ENCODE data around the gene STOML1. TPM values are rescaled to one million over a fixed set of nuclear protein-coding genes. Genes with fewer than 3 reads are reported as not detected.

STOML1 gene
- total and polyA plus RNA-seq, 2 experiments from 2014 or later: 2.3 to 2.4 TPM

DNA sequence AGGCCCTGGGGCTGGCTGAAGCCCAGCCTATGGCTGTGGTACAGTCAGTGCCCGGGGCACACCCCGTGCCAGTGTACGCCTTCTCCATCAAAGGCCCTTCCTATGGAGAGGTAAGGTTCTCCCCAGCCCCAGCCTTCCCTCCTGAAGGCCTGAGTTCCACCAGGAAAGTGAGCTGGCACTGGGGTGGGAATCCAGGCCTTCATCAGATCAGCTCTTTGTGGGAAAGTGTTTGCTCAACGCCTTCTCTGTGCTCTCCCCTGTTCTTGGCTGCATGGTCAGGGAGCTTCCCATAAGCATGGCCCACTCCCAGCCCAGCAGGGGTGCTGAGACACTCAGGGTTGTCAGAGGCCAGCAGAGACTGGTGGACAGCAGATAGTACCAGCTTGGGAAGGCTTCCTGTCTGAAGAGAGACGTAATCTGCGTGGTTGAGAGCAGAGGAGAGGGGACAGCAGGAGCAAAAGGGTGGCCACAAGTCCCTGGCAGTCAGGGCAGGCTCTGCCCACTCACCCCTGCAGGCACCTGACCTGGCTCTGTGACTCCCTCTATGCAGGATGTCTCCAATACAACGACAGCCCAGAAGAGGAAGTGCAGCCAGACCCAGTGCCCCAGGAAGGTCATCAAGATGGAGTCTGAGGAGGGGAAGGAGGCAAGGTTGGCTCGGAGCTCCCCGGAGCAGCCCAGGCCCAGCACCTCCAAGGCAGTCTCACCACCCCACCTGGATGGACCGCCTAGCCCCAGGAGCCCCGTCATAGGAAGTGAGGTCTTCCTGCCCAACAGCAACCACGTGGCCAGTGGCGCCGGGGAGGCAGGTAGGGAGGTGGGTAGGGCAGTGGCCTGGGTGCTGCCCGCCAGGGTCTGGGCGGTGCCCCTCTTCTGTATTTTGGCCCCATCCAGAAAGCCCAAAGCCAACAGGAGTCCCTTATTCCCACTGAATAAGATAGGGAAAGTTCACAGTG, 40.8 kb upstream of the STOML1 start:
- ATAC-seq (no peak), DNase-seq (ENCODE audit: low spot score) (no peak)
- H4K20me1 ChIP-seq (replicated peaks; ENCODE audit: insufficient read depth): no peaks in the 10 kb centered on the region; the same call in 1 of the 2 replicates
- no peaks in the 10 kb centered on the region; the same call in 2 of the 3 replicates for H3K9me3 Mint-ChIP-seq
- peaks cover 6% of the 10 kb centered on the region for H3K4me1 ChIP-seq (ENCODE audit: insufficient read depth)
- H3K4me3 Mint-ChIP-seq: no peak overlapping the region
- H3K9me2 ChIP-seq (ENCODE audit: insufficient read depth): no peaks in the 10 kb centered on the region
- H3K36me3 ChIP-seq (ENCODE audit: insufficient read depth): no peaks in the 10 kb centered on the region
- peaks cover 18% of the 10 kb centered on the region for H3K4me1 Mint-ChIP-seq
- H3K36me3 Mint-ChIP-seq (ENCODE audit: low read depth): peaks cover 6% of the 10 kb centered on the region; the same call in 2 of the 3 replicates
- no peak overlapping the region for H3K4me2 ChIP-seq
- no peak overlapping the region for H2AFZ ChIP-seq
- H3K27me3 ChIP-seq (ENCODE audit: insufficient read depth): no peaks in the 10 kb centered on the region
- no peaks in the 10 kb centered on the region for H3K79me2 ChIP-seq (replicated peaks; ENCODE audit: insufficient read depth)
- no peak overlapping the region for H3K27ac Mint-ChIP-seq
- H3F3A ChIP-seq (replicated peaks; ENCODE audit: low read depth): no peaks in the 10 kb centered on the region
- peaks cover 22% of the 10 kb centered on the region for H3K27me3 Mint-ChIP-seq (ENCODE audit: insufficient read depth, low read depth, poor library complexity)
- H3K27ac ChIP-seq (ENCODE audit: low read depth): no peak overlapping the region
- no peak overlapping the region for H3K4me3 ChIP-seq
- TF ChIP-seq, protein P1, sequence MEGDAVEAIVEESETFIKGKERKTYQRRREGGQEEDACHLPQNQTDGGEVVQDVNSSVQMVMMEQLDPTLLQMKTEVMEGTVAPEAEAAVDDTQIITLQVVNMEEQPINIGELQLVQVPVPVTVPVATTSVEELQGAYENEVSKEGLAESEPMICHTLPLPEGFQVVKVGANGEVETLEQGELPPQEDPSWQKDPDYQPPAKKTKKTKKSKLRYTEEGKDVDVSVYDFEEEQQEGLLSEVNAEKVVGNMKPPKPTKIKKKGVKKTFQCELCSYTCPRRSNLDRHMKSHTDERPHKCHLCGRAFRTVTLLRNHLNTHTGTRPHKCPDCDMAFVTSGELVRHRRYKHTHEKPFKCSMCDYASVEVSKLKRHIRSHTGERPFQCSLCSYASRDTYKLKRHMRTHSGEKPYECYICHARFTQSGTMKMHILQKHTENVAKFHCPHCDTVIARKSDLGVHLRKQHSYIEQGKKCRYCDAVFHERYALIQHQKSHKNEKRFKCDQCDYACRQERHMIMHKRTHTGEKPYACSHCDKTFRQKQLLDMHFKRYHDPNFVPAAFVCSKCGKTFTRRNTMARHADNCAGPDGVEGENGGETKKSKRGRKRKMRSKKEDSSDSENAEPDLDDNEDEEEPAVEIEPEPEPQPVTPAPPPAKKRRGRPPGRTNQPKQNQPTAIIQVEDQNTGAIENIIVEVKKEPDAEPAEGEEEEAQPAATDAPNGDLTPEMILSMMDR (conservative IDR thresholded peaks at IDR 0.05; ENCODE audit: low read depth in 2 of 2): no peak
- no peak for TF ChIP-seq POLR2AphosphoS5 (IDR thresholded peaks at IDR 0.05; ENCODE audit: low read depth)
- TF ChIP-seq EZH2 (IDR thresholded peaks at IDR 0.05; ENCODE audit: low read depth, unreplicated experiment): no peak
- TF ChIP-seq JUNB (IDR thresholded peaks at IDR 0.05; ENCODE audit: unreplicated experiment): no peak
- no peak for TF ChIP-seq NANOG (IDR thresholded peaks at IDR 0.05; ENCODE audit: borderline replicate concordance)
- TF ChIP-seq ZNF331 (CRISPR knock-in tag; IDR thresholded peaks at IDR 0.05; ENCODE audit: low read depth): no peak
- TF ChIP-seq ZNF114 (CRISPR knock-in tag; IDR thresholded peaks at IDR 0.05): no peak
- TF ChIP-seq ZNF462 (CRISPR knock-in tag; IDR thresholded peaks at IDR 0.05): no peak
- TF ChIP-seq ETS1 (IDR thresholded peaks at IDR 0.05): no peak
- no peak for TF ChIP-seq REST (IDR thresholded peaks at IDR 0.05; ENCODE audit: unreplicated experiment)
- TF ChIP-seq CREB1 (CRISPR knock-in tag; IDR thresholded peaks at IDR 0.05; ENCODE audit: low read depth): no peak
- no peak for TF ChIP-seq EZH2phosphoT487 (IDR thresholded peaks at IDR 0.05; ENCODE audit: unreplicated experiment)
- TF ChIP-seq STAT1 (IDR thresholded peaks at IDR 0.05; ENCODE audit: unreplicated experiment): no peak
